Muscle layer of duodenum (tissue), 2 donors: ENCODE data around the gene IGSF21.
A peak's percentile ranks its signal among the peaks of the same experiment; 100 is the strongest.

Source experiments
- H3K27ac ChIP-seq: one replicate; pipeline ENCODE4 v1.7.0; 2013; ENCODE audit warnings: mild to moderate bottlenecking, low read length
- H3K27me3 ChIP-seq: one replicate; pipeline ENCODE4 v1.7.0; 2013; ENCODE audit warnings: low read depth, mild to moderate bottlenecking, control low read depth, low read length
- H3K36me3 ChIP-seq, 2 donors: one replicate each; pipeline ENCODE4 v1.7.0; 2013; ENCODE audit warnings: low read length in 2 of 2, control low read depth in 1 of 2, mild to moderate bottlenecking in 1 of 2; ENCODE audit not compliant: insufficient read depth in 2 of 2, control insufficient read depth in 1 of 2
- H3K4me1 ChIP-seq, 2 donors: one replicate each; pipeline ENCODE4 v1.7.0; 2013; ENCODE audit warnings: low read length in 2 of 2, mild to moderate bottlenecking in 2 of 2, control low read depth in 1 of 2, moderate library complexity in 1 of 2; ENCODE audit not compliant: insufficient read depth in 2 of 2, control insufficient read depth in 1 of 2
- H3K4me3 ChIP-seq, 2 donors: one replicate each; pipeline ENCODE4 v1.7.0; 2013; ENCODE audit warnings: low read length in 2 of 2, low read depth in 1 of 2, mild to moderate bottlenecking in 1 of 2
- H3K9me3 ChIP-seq, 2 donors: one replicate each; pipeline ENCODE4 v1.7.0; 2013; ENCODE audit warnings: low read length in 2 of 2, control low read depth in 1 of 2, mild to moderate bottlenecking in 1 of 2; ENCODE audit not compliant: control insufficient read depth in 1 of 2
- donor health status: healthy.

Gene IGSF21

GRCh38 chr1:18384471-18384870 is 276.9 kb downstream of the IGSF21 start:
- Histone ChIP-seq H3K36me3 (no peaks in the 10 kb centered on the region), H3K4me1 (peaks cover 0 to 9% of the 10 kb centered on the region in 2 donors), H3K9me3 (peaks cover 4 to 9% of the 10 kb centered on the region in 2 donors), H3K27ac (peak overlapping the region; percentile 34), H3K27me3 (no peaks in the 10 kb centered on the region), H3K4me3 (no peak overlapping the region)

GRCh38 chr1:18385239-18385790 is 277.7 kb downstream of the IGSF21 start:
- H3K27me3 ChIP-seq, result no peaks in the 10 kb centered on the region
- H3K9me3 ChIP-seq, result peaks cover under 1% of the 10 kb centered on the region in 2 donors
- H3K4me1 ChIP-seq, result peaks cover 0 to 9% of the 10 kb centered on the region in 2 donors
- no peaks in the 10 kb centered on the region for H3K36me3 ChIP-seq
- H3K4me3 ChIP-seq, result peak overlapping the region in 1 of 2 donors; percentile 26
- peak overlapping the region; percentile 34 for H3K27ac ChIP-seq

GRCh38 chr1:18386591-18386990 is 279.0 kb downstream of the IGSF21 start:
- Histone ChIP-seq H3K27me3 (no peaks in the 10 kb centered on the region), H3K9me3 (no peaks in the 10 kb centered on the region), H3K27ac (no peak overlapping the region), H3K4me1 (peaks cover 0 to 9% of the 10 kb centered on the region in 2 donors), H3K36me3 (no peaks in the 10 kb centered on the region), H3K4me3 (no peak overlapping the region)

GRCh38 chr1:18387307-18387706 is 279.7 kb downstream of the IGSF21 start:
- Histone ChIP-seq H3K27me3 (no peaks in the 10 kb centered on the region), H3K4me1 (peaks cover 0 to 9% of the 10 kb centered on the region in 2 donors)

GRCh38 chr1:18390953-18391352 is 283.4 kb downstream of the IGSF21 start:
- Histone ChIP-seq H3K27me3 (no peaks in the 10 kb centered on the region), H3K27ac (no peak overlapping the region), H3K36me3 (no peaks in the 10 kb centered on the region), H3K4me1 (no peaks in the 10 kb centered on the region), H3K9me3 (no peaks in the 10 kb centered on the region), H3K4me3 (no peak overlapping the region)

More at GRCh38 chr1:18387307-18387706, 279.7 kb downstream of the IGSF21 start:
- Histone ChIP-seq H3K36me3 (no peaks in the 10 kb centered on the region), H3K4me3 (no peak overlapping the region), H3K27ac (no peak overlapping the region), H3K9me3 (no peaks in the 10 kb centered on the region)

GRCh38 chr1:18394563-18395156 is 287.1 kb downstream of the IGSF21 start:
- Histone ChIP-seq H3K4me3 (no peak overlapping the region), H3K27me3 (no peaks in the 10 kb centered on the region), H3K27ac (no peak overlapping the region), H3K36me3 (no peaks in the 10 kb centered on the region), H3K9me3 (no peaks in the 10 kb centered on the region), H3K4me1 (no peaks in the 10 kb centered on the region)

GRCh38 chr1:18396247-18396980 is 288.8 kb downstream of the IGSF21 start:
- Histone ChIP-seq H3K9me3 (no peaks in the 10 kb centered on the region), H3K4me1 (no peaks in the 10 kb centered on the region), H3K4me3 (no peak overlapping the region), H3K27me3 (no peaks in the 10 kb centered on the region), H3K27ac (no peak overlapping the region), H3K36me3 (no peaks in the 10 kb centered on the region)

GRCh38 chr1:18397641-18398040 is 290.0 kb downstream of the IGSF21 start:
- no peaks in the 10 kb centered on the region for H3K36me3 ChIP-seq
- no peaks in the 10 kb centered on the region for H3K27me3 ChIP-seq
- no peaks in the 10 kb centered on the region for H3K4me1 ChIP-seq
- H3K9me3 ChIP-seq, result no peaks in the 10 kb centered on the region
- no peak overlapping the region for H3K27ac ChIP-seq
- no peak overlapping the region for H3K4me3 ChIP-seq

- H3K4me3 ChIP-seq, result no peak overlapping the region
- no peaks in the 10 kb centered on the region for H3K4me1 ChIP-seq
- no peaks in the 10 kb centered on the region for H3K27me3 ChIP-seq
- no peaks in the 10 kb centered on the region for H3K36me3 ChIP-seq
- H3K27ac ChIP-seq, result no peak overlapping the region
- H3K9me3 ChIP-seq, result no peaks in the 10 kb centered on the region
Measured at GRCh38 chr1:18398791-18399530, 291.4 kb downstream of the IGSF21 start.

- no peak overlapping the region for H3K4me3 ChIP-seq
- H3K4me1 ChIP-seq, result no peaks in the 10 kb centered on the region
- H3K27me3 ChIP-seq, result no peaks in the 10 kb centered on the region
- no peaks in the 10 kb centered on the region for H3K36me3 ChIP-seq
- no peak overlapping the region for H3K27ac ChIP-seq
- peaks cover 0 to 7% of the 10 kb centered on the region in 2 donors for H3K9me3 ChIP-seq
Measured at GRCh38 chr1:18400347-18401102, 292.9 kb downstream of the IGSF21 start.
